Progenitor cell of endocrine pancreas (in vitro differentiated cells): ENCODE data around the gene TNIK. TPM values are rescaled to one million over a fixed set of nuclear protein-coding genes. Genes with fewer than 3 reads are reported as not detected.

ENCODE experiments used
- DNase-seq: peaks from one replicate; pipeline ENCODE4 v3.0.0; 2021; ENCODE audit warnings: low spot score; ENCODE audit not compliant: unreplicated experiment
- H3K27ac Mint-ChIP-seq: 2 replicates; pipeline ENCODE4 v1.8.0; 2021; ENCODE audit warnings: mild to moderate bottlenecking, moderate library complexity, mixed read lengths
- H3K27me3 Mint-ChIP-seq: 2 replicates; pipeline ENCODE4 v1.8.0; 2021; ENCODE audit warnings: mixed read lengths
- H3K36me3 Mint-ChIP-seq: 2 replicates; pipeline ENCODE4 v1.8.0; 2022; ENCODE audit warnings: mixed read lengths; ENCODE audit not compliant: insufficient read depth
- H3K4me1 Mint-ChIP-seq: 2 replicates; pipeline ENCODE4 v1.8.0; 2021; ENCODE audit warnings: low read depth, mixed read lengths
- H3K4me3 Mint-ChIP-seq: 2 replicates; pipeline ENCODE4 v1.8.0; 2021; ENCODE audit warnings: low read depth, mild to moderate bottlenecking, moderate library complexity, mixed read lengths
- H3K9me3 Mint-ChIP-seq: 2 replicates; pipeline ENCODE4 v1.8.0; 2021; ENCODE audit warnings: low read depth, mixed read lengths
- CTCF ChIP-seq: fragments of 200-600 bp; sonication (generic); IDR thresholded peaks from one replicate; pipeline ENCODE4 v1.5.0; 2021; ENCODE audit warnings: antibody characterized with exemption, mild to moderate bottlenecking; ENCODE audit not compliant: unreplicated experiment
- total RNA-seq: library from RNA; stranded (reverse); gene quantifications from 2 replicates; pipeline ENCODE4 v1.2.1, GENCODE V29; 2021

Gene TNIK
- total RNA-seq, 1 donor from 2014 or later, result 15.7 TPM

GRCh38 chr3:171163101-171164066, 296.8 kb downstream of the TNIK start:
- H3K27me3 Mint-ChIP-seq, result peaks cover 9% of the 10 kb centered on the region
- H3K4me1 Mint-ChIP-seq, result peaks cover 5% of the 10 kb centered on the region
- no peak overlapping the region for H3K4me3 Mint-ChIP-seq
- peaks cover 6% of the 10 kb centered on the region for H3K9me3 Mint-ChIP-seq
- H3K36me3 Mint-ChIP-seq, result peaks cover 18% of the 10 kb centered on the region
- DNase-seq, result no peak
- H3K27ac Mint-ChIP-seq, result no peak overlapping the region
- TF ChIP-seq CTCF, result peak; percentile 54

- Mint-ChIP-seq H3K36me3 (peaks cover 13% of the 10 kb centered on the region), H3K4me3 (no peak overlapping the region), H3K27me3 (peaks cover 13% of the 10 kb centered on the region), H3K27ac (no peak overlapping the region), H3K4me1 (peaks cover 14% of the 10 kb centered on the region), H3K9me3 (peaks cover 6% of the 10 kb centered on the region)
- no peak for TF ChIP-seq CTCF
- DNase-seq, result no peak
Observed at GRCh38 chr3:171160325-171160724, 299.9 kb downstream of the TNIK start.

- peaks cover 13% of the 10 kb centered on the region for H3K27me3 Mint-ChIP-seq
- H3K4me3 Mint-ChIP-seq, result no peak overlapping the region
- peaks cover 14% of the 10 kb centered on the region for H3K4me1 Mint-ChIP-seq
- DNase-seq, result no peak
- peaks cover 6% of the 10 kb centered on the region for H3K9me3 Mint-ChIP-seq
- H3K27ac Mint-ChIP-seq, result no peak overlapping the region
- H3K36me3 Mint-ChIP-seq, result peaks cover 13% of the 10 kb centered on the region
- TF ChIP-seq CTCF, result no peak
Observed at GRCh38 chr3:171159822-171160157, 300.4 kb downstream of the TNIK start.

GRCh38 chr3:171159024-171159821, 301.0 kb downstream of the TNIK start:
- Mint-ChIP-seq H3K9me3 (peaks cover 6% of the 10 kb centered on the region), H3K27ac (no peak overlapping the region), H3K4me3 (no peak overlapping the region), H3K36me3 (peaks cover 13% of the 10 kb centered on the region), H3K4me1 (peaks cover 14% of the 10 kb centered on the region), H3K27me3 (peaks cover 13% of the 10 kb centered on the region)
- DNase-seq, result no peak
- no peak for TF ChIP-seq CTCF

- TF ChIP-seq CTCF, result no peak
- DNase-seq, result no peak
- Mint-ChIP-seq H3K36me3 (peaks cover 10% of the 10 kb centered on the region), H3K27me3 (peaks cover 13% of the 10 kb centered on the region), H3K4me1 (peaks cover 14% of the 10 kb centered on the region), H3K9me3 (peaks cover 3% of the 10 kb centered on the region), H3K4me3 (no peak overlapping the region), H3K27ac (peak overlapping the region; percentile 19)
Observed at GRCh38 chr3:171157980-171158379, 302.2 kb downstream of the TNIK start.
